ENCODE results near the gene SRSF9. TPM values are rescaled to one million over a fixed set of nuclear protein-coding genes. Genes with fewer than 3 reads are reported as not detected.
A peak's percentile ranks its signal among the peaks of the same experiment; 100 is the strongest.
"Not testable (repeated sequence)": the region's sequence is repeated elsewhere in the genome, so short reads cannot be mapped to it uniquely, and the experiment has no call there.

The SRSF9 gene
- total and polyA plus RNA-seq, 3 experiments from 2014 or later = 214 to 272 (median 269) TPM

- no peak overlapping the region for H3K4me3 ChIP-seq (ENCODE audit: low read length)
- Mint-ChIP-seq H3K4me1 (peaks cover 21 to 44% (median 39%) of the 10 kb centered on the region in 3 donors), H3K27ac (peak overlapping the region in 6 of 8 donors; percentile 35 to 99 (median 92)), H3K4me3 (peak overlapping the region; percentile 92 to 100 (median 95)), H3K36me3 (peaks cover 0 to 49% (median 3%) of the 10 kb centered on the region in 3 donors), H3K27me3 (peaks cover 0 to 4% of the 10 kb centered on the region in 2 donors), H3K9me3 (no peaks in the 10 kb centered on the region)
- peaks cover 19% of the 10 kb centered on the region for H3K4me1 ChIP-seq (ENCODE audit: insufficient read depth, low read length)
- H3K9me3 ChIP-seq (ENCODE audit: low read length) = no peaks in the 10 kb centered on the region
- peaks cover 8% of the 10 kb centered on the region for H3K36me3 ChIP-seq (ENCODE audit: insufficient read depth, low read length)
- no peak for DNase-seq
- H3K27me3 ChIP-seq (ENCODE audit: insufficient read depth, low read length, poor library complexity, severe bottlenecking) = no peaks in the 10 kb centered on the region
- ChIA-PET POLR2A (interaction anchor here (0.7 kb wide), 1 partner anchor 82 kb away, joined by 3 read pairs; no protein-coding TSS in a partner anchor), CTCF (interaction anchor here (0.7 to 1.7 kb wide), 3 partner anchors 9 to 38 kb away, joined by 3 to 4 read pairs (median 3); no protein-coding TSS in a partner anchor)
- H3K27ac ChIP-seq (ENCODE audit: low read depth, low read length) = no peak overlapping the region
Observed at GRCh38 chr12:120447992-120448391, 21.6 kb downstream of the SRSF9 start.

GRCh38 chr12:120446844-120447178 lies 22.7 kb downstream of the SRSF9 start:
- Mint-ChIP-seq H3K4me3 (peak overlapping the region; percentile 92 to 100 (median 95)), H3K27ac (peak overlapping the region; percentile 91 to 99 (median 97)), H3K36me3 (peaks cover 0 to 51% (median 5%) of the 10 kb centered on the region in 3 donors), H3K4me1 (peaks cover 21 to 46% (median 39%) of the 10 kb centered on the region in 3 donors)
- not testable (repeated sequence) for H3K9me3 ChIP-seq (ENCODE audit: low read length); H3K27me3 ChIP-seq (ENCODE audit: insufficient read depth, low read length, poor library complexity, severe bottlenecking); H3K27me3 Mint-ChIP-seq; H3K9me3 Mint-ChIP-seq; DNase-seq; H3K36me3 ChIP-seq (ENCODE audit: insufficient read depth, low read length)
- ChIA-PET POLR2A (interaction anchor here (0.7 kb wide), 2 partner anchors 49 to 68 kb away, joined by 5 to 7 read pairs; partner anchors contain the start of gene DYNLL1), CTCF (interaction anchor here (0.7 to 1.7 kb wide), 4 partner anchors 8 to 69 kb away, joined by 3 to 4 read pairs (median 3); no protein-coding TSS in a partner anchor)
- Histone ChIP-seq H3K4me3 (ENCODE audit: low read length) (peak overlapping the region; percentile 96), H3K4me1 (ENCODE audit: insufficient read depth, low read length) (peaks cover 19% of the 10 kb centered on the region), H3K27ac (ENCODE audit: low read depth, low read length) (peak overlapping the region; percentile 92)

- peaks cover 19% of the 10 kb centered on the region for H3K4me1 ChIP-seq (ENCODE audit: insufficient read depth, low read length)
- peak; percentile 72 to 89 (median 84) for DNase-seq
- H3K9me3 ChIP-seq (ENCODE audit: low read length) = no peaks in the 10 kb centered on the region
- peak within 1 kb of the TSS; percentile 92 to 100 (median 95) for H3K4me3 Mint-ChIP-seq
- ChIA-PET POLR2A (no interaction called here), CTCF (interaction anchor here (1.7 kb wide), 1 partner anchor 8 kb away, joined by 4 read pairs; no protein-coding TSS in a partner anchor)
- H3K27ac ChIP-seq (ENCODE audit: low read depth, low read length) = peak within 1 kb of the TSS; percentile 92
- peaks cover 0 to 54% (median 5%) of the 10 kb centered on the region in 3 donors for H3K36me3 Mint-ChIP-seq
- H3K36me3 ChIP-seq (ENCODE audit: insufficient read depth, low read length) = peaks cover 8% of the 10 kb centered on the region
- peaks cover 21 to 46% (median 39%) of the 10 kb centered on the region in 3 donors for H3K4me1 Mint-ChIP-seq
- peaks cover 0 to 4% of the 10 kb centered on the region in 2 donors for H3K27me3 Mint-ChIP-seq
- peak within 1 kb of the TSS; percentile 91 to 99 (median 97) for H3K27ac Mint-ChIP-seq
- H3K9me3 Mint-ChIP-seq = no peaks in the 10 kb centered on the region
- no peaks in the 10 kb centered on the region for H3K27me3 ChIP-seq (ENCODE audit: insufficient read depth, low read length, poor library complexity, severe bottlenecking)
- H3K4me3 ChIP-seq (ENCODE audit: low read length) = peak within 1 kb of the TSS; percentile 96
Observed at GRCh38 chr12:120445911-120446843, 23.4 kb downstream of the SRSF9 start, which contains the start of the genes GATC and TRIAP1. TSS of gene GATC (plus strand) at chr12:120446444. CDS start at chr12:120446481, 37 bp downstream. TSS of gene TRIAP1 (minus strand) at chr12:120446384. CDS start at chr12:120446372, 12 bp downstream.

- peak overlapping the region; percentile 63 to 100 (median 93) for H3K4me3 Mint-ChIP-seq
- peaks cover 0 to 4% of the 10 kb centered on the region in 2 donors for H3K27me3 Mint-ChIP-seq
- H3K4me1 Mint-ChIP-seq = peaks cover 26 to 56% (median 47%) of the 10 kb centered on the region in 3 donors
- Histone ChIP-seq H3K4me1 (ENCODE audit: insufficient read depth, low read length) (peaks cover 24% of the 10 kb centered on the region), H3K27ac (ENCODE audit: low read depth, low read length) (no peak overlapping the region), H3K36me3 (ENCODE audit: insufficient read depth, low read length) (no peaks in the 10 kb centered on the region), H3K9me3 (ENCODE audit: low read length) (no peaks in the 10 kb centered on the region), H3K27me3 (ENCODE audit: insufficient read depth, low read length, poor library complexity, severe bottlenecking) (no peaks in the 10 kb centered on the region), H3K4me3 (ENCODE audit: low read length) (no peak overlapping the region)
- peaks cover 0 to 61% (median 5%) of the 10 kb centered on the region in 3 donors for H3K36me3 Mint-ChIP-seq
- H3K9me3 Mint-ChIP-seq = no peaks in the 10 kb centered on the region
- ChIA-PET CTCF (interaction anchor here (1.4 to 2.0 kb wide), 2 partner anchors 24 to 79 kb away, joined by 3 to 5 read pairs; no protein-coding TSS in a partner anchor), POLR2A (no interaction called here)
- no peak for DNase-seq
- H3K27ac Mint-ChIP-seq = peak overlapping the region; percentile 21 to 98 (median 92)
Observed at GRCh38 chr12:120444676-120445075, 24.9 kb downstream of the SRSF9 start.

GRCh38 chr12:120439646-120440247 lies 29.8 kb downstream of the SRSF9 start:
- peaks cover 24 to 46% (median 36%) of the 10 kb centered on the region in 3 donors for H3K4me1 Mint-ChIP-seq

GRCh38 chr12:120438495-120439198 lies 30.9 kb downstream of the SRSF9 start:
- no peaks in the 10 kb centered on the region for H3K36me3 ChIP-seq (ENCODE audit: insufficient read depth, low read length)
- H3K27me3 ChIP-seq (ENCODE audit: insufficient read depth, low read length, poor library complexity, severe bottlenecking) = no peaks in the 10 kb centered on the region
- peak overlapping the region; percentile 64 for H3K27ac ChIP-seq (ENCODE audit: low read depth, low read length)
- no peaks in the 10 kb centered on the region for H3K9me3 Mint-ChIP-seq
- no peak for DNase-seq
- peak overlapping the region; percentile 90 to 99 (median 94) for H3K27ac Mint-ChIP-seq
- peak overlapping the region; percentile 57 for H3K4me3 ChIP-seq (ENCODE audit: low read length)
- H3K36me3 Mint-ChIP-seq = peaks cover 0 to 46% (median 2%) of the 10 kb centered on the region in 3 donors
- peak overlapping the region; percentile 91 to 97 (median 94) for H3K4me3 Mint-ChIP-seq
- CTCF ChIA-PET = interaction anchor here (0.9 to 2.1 kb wide), 9 partner anchors 9 to 122 kb away, joined by 3 to 12 read pairs (median 6); partner anchors contain the start of gene DYNLL1
- peaks cover 22 to 36% (median 29%) of the 10 kb centered on the region in 3 donors for H3K4me1 Mint-ChIP-seq
- H3K9me3 ChIP-seq (ENCODE audit: low read length) = no peaks in the 10 kb centered on the region
- POLR2A ChIA-PET = interaction anchor here (0.5 to 1.4 kb wide), 5 partner anchors 28 to 145 kb away, joined by 3 to 5 read pairs (median 4); partner anchors contain the start of gene RNU4-1
- peaks cover 0 to 3% of the 10 kb centered on the region in 2 donors for H3K27me3 Mint-ChIP-seq
- H3K4me1 ChIP-seq (ENCODE audit: insufficient read depth, low read length) = peaks cover 22% of the 10 kb centered on the region

More at GRCh38 chr12:120439646-120440247, 29.8 kb downstream of the SRSF9 start:
- no peaks in the 10 kb centered on the region for H3K9me3 ChIP-seq (ENCODE audit: low read length)
- Mint-ChIP-seq H3K27me3 (no peaks in the 10 kb centered on the region), H3K36me3 (peaks cover 0 to 57% (median 4%) of the 10 kb centered on the region in 3 donors), H3K9me3 (no peaks in the 10 kb centered on the region), H3K4me3 (peak overlapping the region; percentile 44 to 88 (median 56)), H3K27ac (peak overlapping the region in 7 of 8 donors; percentile 10 to 91 (median 50))
- H3K27me3 ChIP-seq (ENCODE audit: insufficient read depth, low read length, poor library complexity, severe bottlenecking) = no peaks in the 10 kb centered on the region
- H3K4me3 ChIP-seq (ENCODE audit: low read length) = no peak overlapping the region
- CTCF ChIA-PET = interaction anchor here (0.8 to 2.0 kb wide), 8 partner anchors 13 to 207 kb away, joined by 3 to 8 read pairs (median 5); partner anchors contain the start of genes DYNLL1, POP5 and SRSF9
- DNase-seq = peak; percentile 71 to 84 (median 71)
- no peaks in the 10 kb centered on the region for H3K36me3 ChIP-seq (ENCODE audit: insufficient read depth, low read length)
- peaks cover 22% of the 10 kb centered on the region for H3K4me1 ChIP-seq (ENCODE audit: insufficient read depth, low read length)
- POLR2A ChIA-PET = interaction anchor here (1.5 kb wide), 1 partner anchor 25 kb away, joined by 3 read pairs; no protein-coding TSS in a partner anchor
- H3K27ac ChIP-seq (ENCODE audit: low read depth, low read length) = no peak overlapping the region

All from CD8-positive, alpha-beta memory T cell (primary cell).